Hepatocyte (in vitro differentiated cells): ENCODE results near the gene ME3.

Source experiments
- EZH2 ChIP-seq: fragments of 200-600 bp; sonication (generic); IDR thresholded peaks from 2 replicates; pipeline ENCODE4 v1.6.1; 2016; ENCODE audit warnings: antibody characterized with exemption, mild to moderate bottlenecking, borderline replicate concordance
- EZH2phosphoT487 ChIP-seq: fragments of 200-600 bp; sonication (generic); IDR thresholded peaks from one replicate; pipeline ENCODE4 v1.6.1; 2018; ENCODE audit warnings: antibody characterized with exemption, mild to moderate bottlenecking, low read depth, moderate library complexity; ENCODE audit not compliant: unreplicated experiment, severe bottlenecking
- TF ChIP-seq, protein P1 (sequence below): fragments of 200-600 bp; sonication (generic); IDR thresholded peaks from 2 replicates; pipeline ENCODE4 v1.5.1; 2016; ENCODE audit warnings: antibody characterized with exemption, mild to moderate bottlenecking; ENCODE audit not compliant: poor library complexity

DNA sequence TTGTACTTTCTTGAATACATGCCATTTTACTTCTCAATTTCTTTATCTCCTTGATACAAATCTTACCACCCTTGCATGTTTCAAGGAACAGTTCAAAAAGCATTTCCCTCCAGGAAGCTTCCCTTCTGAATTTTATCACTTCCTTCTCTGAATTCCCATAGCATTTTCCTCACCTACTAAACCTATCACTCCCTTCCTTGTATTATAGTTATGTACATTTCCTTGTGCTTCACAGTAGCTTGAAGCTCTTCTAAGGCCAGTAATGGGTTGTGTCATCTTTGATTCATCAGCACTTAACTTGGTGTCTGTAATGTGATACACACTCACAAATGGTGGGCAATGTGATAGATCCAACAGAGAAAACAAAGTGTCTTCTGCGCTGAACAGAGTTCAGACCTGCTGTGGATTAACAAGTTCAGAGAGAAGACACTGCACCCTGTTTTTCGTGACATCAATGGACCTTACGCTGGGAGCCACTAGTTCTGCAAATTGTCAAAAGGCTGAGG, 170.2 kb downstream of the ME3 start:
- TF ChIP-seq, protein P1, sequence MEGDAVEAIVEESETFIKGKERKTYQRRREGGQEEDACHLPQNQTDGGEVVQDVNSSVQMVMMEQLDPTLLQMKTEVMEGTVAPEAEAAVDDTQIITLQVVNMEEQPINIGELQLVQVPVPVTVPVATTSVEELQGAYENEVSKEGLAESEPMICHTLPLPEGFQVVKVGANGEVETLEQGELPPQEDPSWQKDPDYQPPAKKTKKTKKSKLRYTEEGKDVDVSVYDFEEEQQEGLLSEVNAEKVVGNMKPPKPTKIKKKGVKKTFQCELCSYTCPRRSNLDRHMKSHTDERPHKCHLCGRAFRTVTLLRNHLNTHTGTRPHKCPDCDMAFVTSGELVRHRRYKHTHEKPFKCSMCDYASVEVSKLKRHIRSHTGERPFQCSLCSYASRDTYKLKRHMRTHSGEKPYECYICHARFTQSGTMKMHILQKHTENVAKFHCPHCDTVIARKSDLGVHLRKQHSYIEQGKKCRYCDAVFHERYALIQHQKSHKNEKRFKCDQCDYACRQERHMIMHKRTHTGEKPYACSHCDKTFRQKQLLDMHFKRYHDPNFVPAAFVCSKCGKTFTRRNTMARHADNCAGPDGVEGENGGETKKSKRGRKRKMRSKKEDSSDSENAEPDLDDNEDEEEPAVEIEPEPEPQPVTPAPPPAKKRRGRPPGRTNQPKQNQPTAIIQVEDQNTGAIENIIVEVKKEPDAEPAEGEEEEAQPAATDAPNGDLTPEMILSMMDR = no peak
- TF ChIP-seq EZH2 (no peak), EZH2phosphoT487 (no peak)
